ENCODE data around the gene LGALS9.

Gene LGALS9

GRCh38 chr17:27630607-27631410, at the start of gene LGALS9:
LGALS9 (plus strand) TSS chr17:27631188; CDS start chr17:27631266, 78 bp downstream.
- no peak for DNase-seq (ENCODE audit: low spot score)

GRCh38 chr17:27582696-27583095, 48.3 kb upstream of the LGALS9 start:
- FAIRE-seq = no peak
- DNase-seq (ENCODE audit: low spot score) = no peak

More at GRCh38 chr17:27630607-27631410, at the start of gene LGALS9:
- no peak for FAIRE-seq

GRCh38 chr17:27585153-27585681, 45.8 kb upstream of the LGALS9 start:
- DNase-seq (ENCODE audit: low spot score) (no peak), FAIRE-seq (no peak)

DNA sequence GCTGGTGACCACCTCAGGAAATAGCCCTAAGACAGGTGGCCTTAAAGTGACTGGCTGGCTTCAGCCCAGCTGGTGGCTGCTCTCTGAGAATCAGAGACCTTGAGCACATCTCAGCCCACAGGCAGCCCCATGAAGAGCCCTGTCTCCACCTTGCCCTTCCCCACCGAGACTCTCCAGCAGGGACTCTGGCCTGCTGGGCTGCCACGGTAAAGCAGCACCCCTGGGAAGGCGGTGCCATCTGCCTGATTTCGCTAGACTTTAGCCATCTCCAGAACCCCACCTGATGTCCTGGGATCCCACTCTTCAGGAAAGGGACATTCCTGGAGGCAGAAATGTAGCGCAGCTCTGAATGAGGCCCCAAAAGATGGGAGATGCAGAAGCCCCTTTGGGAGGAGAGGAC, 45.2 kb upstream of the LGALS9 start:
- DNase-seq (ENCODE audit: low spot score) = no peak
- no peak for FAIRE-seq

DNA sequence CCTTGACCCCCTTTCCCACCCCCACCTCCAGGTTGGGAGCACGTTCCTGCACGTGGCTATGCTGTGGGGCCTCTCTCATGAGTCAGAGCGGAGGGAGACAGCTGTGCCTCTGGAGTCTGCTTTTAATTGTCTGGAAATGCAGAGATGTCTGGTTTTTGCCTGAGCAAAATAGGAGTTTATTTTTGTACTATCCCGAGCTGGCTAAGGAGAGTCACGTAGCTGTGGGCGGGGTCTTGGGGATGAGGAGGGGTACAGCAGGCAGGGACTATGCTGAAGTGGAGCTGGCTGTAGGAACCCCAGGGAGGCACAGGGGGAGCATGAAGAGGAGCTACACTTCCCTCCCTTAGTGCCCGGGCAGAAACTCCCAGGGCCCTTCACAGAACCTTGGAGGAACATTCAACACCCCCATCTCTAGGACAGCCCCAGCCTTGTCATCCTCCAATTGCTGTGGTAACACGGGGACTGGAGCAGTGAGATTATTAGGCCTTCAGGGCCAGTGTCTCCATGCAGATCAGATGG, 44.7 kb upstream of the LGALS9 start:
- DNase-seq (ENCODE audit: low spot score) (no peak), FAIRE-seq (no peak)

DNA sequence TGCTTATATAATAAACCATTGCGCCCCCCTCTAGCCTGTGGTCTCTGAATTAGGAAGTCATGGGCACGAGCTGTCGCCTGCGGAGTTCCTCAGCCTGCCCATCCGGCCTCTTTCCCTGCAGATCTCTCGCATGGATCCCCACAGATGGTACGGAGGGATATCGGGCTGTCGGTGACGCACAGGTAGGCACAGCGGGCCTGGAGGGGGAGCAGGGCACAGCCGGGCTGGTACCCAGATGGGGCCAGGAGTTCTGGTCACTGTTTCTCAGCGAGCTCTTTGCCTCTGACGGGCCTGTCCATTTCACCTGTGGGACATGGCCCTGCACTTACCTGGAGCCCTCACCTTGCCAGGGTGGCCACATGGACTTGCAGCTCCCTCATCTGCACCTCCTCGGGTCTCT, 42.6 kb upstream of the LGALS9 start:
- no peak for FAIRE-seq
- no peak for DNase-seq (ENCODE audit: low spot score)

- FAIRE-seq = no peak
- DNase-seq (ENCODE audit: low spot score) = no peak
Measured at GRCh38 chr17:27590864-27591263, 40.1 kb upstream of the LGALS9 start.

DNA sequence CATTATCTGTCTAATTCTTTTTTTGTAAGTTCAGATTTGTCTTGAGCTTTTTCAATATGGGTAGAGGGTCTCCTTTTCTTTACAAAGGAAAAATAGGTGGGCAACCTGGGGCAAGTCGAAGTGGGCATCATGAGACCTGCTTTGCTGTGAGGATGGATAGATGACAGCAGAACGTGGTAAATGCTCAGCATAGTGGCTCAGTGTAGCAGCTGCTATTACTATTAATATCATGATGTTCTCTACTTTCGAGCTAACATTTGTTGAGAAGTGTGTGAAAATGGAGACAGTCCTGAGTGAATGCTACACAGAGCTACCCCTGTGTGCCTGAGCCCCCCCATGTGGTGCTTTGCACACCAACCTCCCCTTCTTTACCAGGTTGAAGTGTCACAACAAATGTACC, 39.0 kb upstream of the LGALS9 start:
- DNase-seq (ENCODE audit: low spot score) = no peak
- FAIRE-seq = no peak

GRCh38 chr17:27593232-27593856, 37.6 kb upstream of the LGALS9 start:
- FAIRE-seq = no peak

GRCh38 chr17:27593857-27594255, 37.1 kb upstream of the LGALS9 start:
- no peak for DNase-seq (ENCODE audit: low spot score)

More at GRCh38 chr17:27593232-27593856, 37.6 kb upstream of the LGALS9 start:
- no peak for DNase-seq (ENCODE audit: low spot score)

GRCh38 chr17:27595208-27595607, 35.8 kb upstream of the LGALS9 start:
- FAIRE-seq (no peak), DNase-seq (ENCODE audit: low spot score) (no peak)

More at GRCh38 chr17:27593857-27594255, 37.1 kb upstream of the LGALS9 start:
- FAIRE-seq = no peak

DNA sequence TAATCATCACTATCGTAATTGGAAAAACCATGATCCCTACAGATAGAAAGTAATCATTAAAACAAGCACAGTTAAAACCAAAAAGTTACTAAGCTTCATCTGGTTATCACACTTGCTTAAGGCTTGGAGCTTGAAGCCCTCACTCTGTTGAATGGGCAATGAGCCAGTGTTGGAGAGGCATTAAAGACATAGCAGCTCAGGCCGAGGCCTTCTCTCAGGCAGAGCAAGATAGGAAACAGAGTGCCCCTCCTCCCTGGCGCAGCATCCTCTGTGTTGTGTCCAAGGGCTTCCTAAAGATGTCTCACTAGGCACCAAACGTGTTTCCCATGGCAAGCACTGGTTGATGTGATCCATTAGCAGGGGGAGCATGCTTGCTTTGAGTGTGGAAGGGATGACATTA, 34.9 kb upstream of the LGALS9 start:
- FAIRE-seq = no peak
- no peak for DNase-seq (ENCODE audit: low spot score)

DNA sequence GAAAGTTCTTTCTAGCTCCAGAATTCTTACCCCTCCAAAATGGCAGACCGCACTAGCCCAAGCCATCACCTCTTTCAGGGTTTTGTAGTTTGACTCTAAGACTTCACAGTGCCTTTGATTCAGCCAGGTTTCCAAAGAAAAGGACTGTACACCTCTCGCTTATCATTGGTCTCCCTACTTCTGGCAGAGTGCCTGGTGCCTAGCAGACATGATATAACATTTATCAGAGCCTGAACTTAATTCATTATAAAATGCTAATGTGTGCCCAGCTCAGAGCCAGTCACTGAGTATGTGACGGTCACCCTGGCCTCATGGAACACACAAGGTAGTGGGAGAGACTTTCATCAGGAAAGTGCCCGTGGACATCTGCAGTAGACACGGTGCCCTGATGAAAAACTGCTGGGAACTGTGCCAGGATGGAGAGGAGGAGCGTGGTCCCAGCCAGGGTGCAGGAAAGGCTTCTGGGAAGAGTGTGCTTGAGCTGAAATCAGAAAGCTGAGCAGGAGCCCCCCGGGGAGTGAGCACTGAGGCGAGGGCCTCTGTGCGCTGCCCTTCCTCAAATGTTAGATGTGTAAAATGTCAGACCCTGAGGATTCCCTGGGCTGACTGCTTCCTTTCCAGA, 34.3 kb upstream of the LGALS9 start:
- no peak for FAIRE-seq
- no peak for DNase-seq (ENCODE audit: low spot score)

DNA sequence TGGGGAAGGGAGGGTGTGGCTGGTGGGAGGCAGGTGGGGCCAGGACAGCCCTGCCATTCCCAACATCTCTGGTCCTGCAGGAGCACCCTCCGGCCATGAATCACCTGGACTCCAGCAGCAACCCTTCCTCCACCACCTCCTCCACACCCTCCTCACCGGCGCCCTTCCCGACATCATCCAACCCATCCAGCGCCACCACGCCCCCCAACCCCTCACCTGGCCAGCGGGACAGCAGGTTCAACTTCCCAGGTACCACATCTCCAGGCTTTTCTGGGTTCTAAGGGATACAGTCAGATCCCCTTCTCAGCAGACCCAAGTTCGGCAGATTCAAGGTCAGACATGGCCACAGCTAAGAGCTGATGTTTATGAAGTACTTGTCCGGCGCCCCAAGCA, 33.8 kb upstream of the LGALS9 start:
- DNase-seq (ENCODE audit: low spot score) (no peak), FAIRE-seq (no peak)

GRCh38 chr17:27597783-27598320, 33.1 kb upstream of the LGALS9 start:
- FAIRE-seq (no peak), DNase-seq (ENCODE audit: low spot score) (no peak)

DNA sequence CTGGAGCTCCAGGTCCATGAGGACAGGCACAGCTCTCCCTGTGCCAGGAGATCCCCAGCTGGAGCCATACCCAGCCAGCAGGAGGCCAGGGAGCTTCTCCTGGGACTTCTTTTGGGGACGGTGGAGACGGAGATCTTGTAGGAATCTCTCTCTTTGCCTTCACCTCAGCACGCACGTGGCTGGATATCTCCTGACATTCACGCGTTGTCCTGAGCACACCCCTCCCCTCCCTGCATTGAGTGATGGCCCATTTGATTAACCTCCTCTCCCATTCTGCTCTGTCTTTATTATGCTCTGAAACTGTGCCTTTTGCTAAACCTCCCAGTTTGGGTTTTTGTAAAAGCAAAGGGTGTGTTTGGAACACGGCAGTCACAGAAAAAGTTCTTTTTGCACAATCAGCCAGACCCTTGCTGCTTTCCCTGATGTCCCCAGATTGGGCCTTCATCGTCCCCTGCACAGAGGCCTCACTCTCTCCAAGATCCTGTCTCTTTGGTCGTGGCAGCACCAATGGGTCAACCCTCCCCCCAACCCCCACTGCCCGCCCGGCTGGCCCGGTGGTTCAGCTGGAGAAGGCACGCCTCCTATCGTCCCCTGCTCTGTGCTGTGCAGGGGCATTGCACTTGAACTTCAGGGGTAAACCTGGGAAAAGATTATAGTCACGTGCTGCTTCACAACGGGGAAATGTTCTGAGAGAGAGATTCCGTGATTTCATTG, 32.5 kb upstream of the LGALS9 start:
- DNase-seq (ENCODE audit: low spot score) = no peak

GRCh38 chr17:27600471-27600870, 30.5 kb upstream of the LGALS9 start:
- FAIRE-seq (no peak), DNase-seq (ENCODE audit: low spot score) (no peak)

More for the DNA sequence above, 32.5 kb upstream of the LGALS9 start:
- FAIRE-seq = no peak

- peak; percentile 23 for DNase-seq (ENCODE audit: low spot score)
Measured at GRCh38 chr17:27601069-27601974, 29.7 kb upstream of the LGALS9 start.

DNA sequence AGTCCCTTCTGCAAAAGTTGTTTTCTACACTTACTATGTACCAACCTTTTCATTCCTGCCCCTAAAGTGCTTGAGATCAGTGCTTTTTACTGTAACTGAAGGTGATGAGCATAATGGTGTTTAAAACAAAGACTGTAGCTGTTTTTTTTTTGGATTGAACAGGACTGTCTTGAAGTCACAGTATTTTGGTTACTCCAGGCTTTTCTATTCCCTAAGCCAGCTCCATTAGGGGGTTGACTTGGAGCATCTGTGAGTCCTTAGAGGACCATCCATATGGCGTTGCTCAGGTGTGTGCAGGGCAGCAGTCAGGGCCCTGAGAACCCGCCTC, 29.0 kb upstream of the LGALS9 start:
- FAIRE-seq (no peak), DNase-seq (ENCODE audit: low spot score) (no peak)

More at GRCh38 chr17:27601069-27601974, 29.7 kb upstream of the LGALS9 start:
- FAIRE-seq = no peak
